PC-9 (cell line): ENCODE results near the gene SLMAP. TPM values are rescaled to one million over a fixed set of nuclear protein-coding genes. Genes with fewer than 3 reads are reported as not detected.

Experiments used
- BruUV-seq: library from RNA; stranded (reverse); fragments of 400-500 nt; replicated peaks from 2 replicates; lab custom pipeline; 2021; lab: Mats Ljungman, UMichigan
- CTCF ChIA-PET: fragments of 300-600 bp; sonication (Branson Sonifier 250); formaldehyde crosslinking; loops from one replicate; lab custom pipeline; 2022; ENCODE audit warnings: antibody characterized with exemption; lab: Charles Lee
- POLR2A ChIA-PET: fragments of 300-600 bp; sonication (Branson Sonifier 250); formaldehyde crosslinking; loops from one replicate; lab custom pipeline; 2022; ENCODE audit warnings: antibody characterized with exemption; ENCODE audit not compliant: unreplicated experiment; lab: Charles Lee
- DNase-seq, 2 experiments: peaks; one replicate each; pipeline versions ENCODE4 v3.0.0 to v3.0.0-alpha.2; 2015 to 2022; ENCODE audit warnings: mixed read lengths in 1 of 2
- H2AFZ ChIP-seq: fragments of 200-600 bp; sonication (generic); 2 replicates; pipeline ENCODE4 v1.8.1; 2017; ENCODE audit warnings: antibody characterized with exemption
- H3F3A ChIP-seq: fragments of 200-600 bp; sonication (generic); 2 replicates; pipeline ENCODE4 v1.8.1; 2017; ENCODE audit warnings: antibody characterized with exemption, mild to moderate bottlenecking, low read depth; ENCODE audit not compliant: insufficient read depth
- H3K27ac ChIP-seq: fragments of 200-600 bp; sonication (generic); 2 replicates; pipeline ENCODE4 v1.6.1; 2016; ENCODE audit warnings: mixed run types
- H3K27me3 ChIP-seq: fragments of 200-600 bp; sonication (generic); 2 replicates; pipeline ENCODE4 v1.6.1; 2016; ENCODE audit warnings: low read depth, mixed run types; ENCODE audit not compliant: insufficient read depth
- H3K36me3 ChIP-seq: fragments of 200-600 bp; sonication (generic); 2 replicates; pipeline ENCODE4 v1.6.1; 2016; ENCODE audit warnings: low read depth, mixed run types
- H3K4me1 ChIP-seq: fragments of 200-600 bp; sonication (generic); replicated peaks from 2 replicates; pipeline ENCODE4 v1.6.1; 2016; ENCODE audit warnings: mixed run types; ENCODE audit not compliant: insufficient read depth
- H3K4me2 ChIP-seq: fragments of 200-600 bp; sonication (generic); 2 replicates; pipeline ENCODE4 v1.6.1; 2017; ENCODE audit warnings: mixed run types
- H3K4me3 ChIP-seq: fragments of 200-600 bp; sonication (generic); 2 replicates; pipeline ENCODE4 v1.6.1; 2016; ENCODE audit warnings: mixed run types
- H3K79me2 ChIP-seq: fragments of 200-600 bp; sonication (generic); 2 replicates; pipeline ENCODE4 v1.6.1; 2017; ENCODE audit warnings: low read depth, mixed run types
- H3K9me2 ChIP-seq: fragments of 200-600 bp; sonication (generic); 2 replicates; pipeline ENCODE4 v1.8.1; 2017; ENCODE audit warnings: mild to moderate bottlenecking; ENCODE audit not compliant: insufficient read depth
- H3K9me3 ChIP-seq: fragments of 200-600 bp; sonication (generic); 2 replicates; pipeline ENCODE4 v1.8.1; 2016; ENCODE audit warnings: low read depth; ENCODE audit not compliant: insufficient read depth
- H4K20me1 ChIP-seq: fragments of 200-600 bp; sonication (generic); 2 replicates; pipeline ENCODE4 v1.8.1; 2017; ENCODE audit not compliant: insufficient read depth
- EZH2 ChIP-seq: fragments of 200-600 bp; sonication (generic); IDR thresholded peaks from 2 replicates; pipeline ENCODE4 v1.8.0; 2017; ENCODE audit warnings: antibody characterized with exemption, low read depth
- intact Hi-C: fragments of 100-400 bp; cut with micrococcal nuclease; formaldehyde crosslinking; loops from one replicate; pipeline ENCODE4 v1.10.0; 2022; ENCODE audit not compliant: unreplicated experiment
- total RNA-seq: library from RNA; stranded (reverse); gene quantifications from 2 replicates; pipeline ENCODE4 v1.2.3, GENCODE V29; 2021
- TF ChIP-seq, protein P1 (sequence below): fragments of 200-600 bp; sonication (generic); conservative IDR thresholded peaks from 2 replicates; pipeline ENCODE4 v1.6.1; 2017; ENCODE audit warnings: mixed run types, antibody characterized with exemption, mild to moderate bottlenecking, moderate library complexity

SLMAP gene
- total RNA-seq, 1 experiment from 2014 or later: 119 TPM

DNA sequence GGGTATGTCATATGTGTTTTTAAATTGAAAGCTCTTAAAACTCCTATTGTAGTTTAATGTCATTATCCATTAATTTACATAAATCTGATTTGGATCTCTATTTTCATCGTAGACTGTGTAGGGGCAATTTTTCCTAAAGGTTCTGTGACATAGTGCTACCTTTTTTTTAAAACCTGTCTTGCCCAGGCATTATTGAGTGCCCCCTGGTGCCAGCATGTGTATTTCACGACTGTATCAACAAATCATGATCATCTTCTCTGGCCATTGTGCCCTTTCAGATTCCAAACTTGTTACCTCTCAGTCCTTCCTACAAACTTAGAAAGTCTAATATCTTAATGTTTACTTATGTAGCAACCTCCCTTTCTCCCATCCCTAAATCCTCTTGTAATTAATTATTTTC lies 154.9 kb downstream of the SLMAP start:
- no peak for TF ChIP-seq EZH2
- TF ChIP-seq, protein P1, sequence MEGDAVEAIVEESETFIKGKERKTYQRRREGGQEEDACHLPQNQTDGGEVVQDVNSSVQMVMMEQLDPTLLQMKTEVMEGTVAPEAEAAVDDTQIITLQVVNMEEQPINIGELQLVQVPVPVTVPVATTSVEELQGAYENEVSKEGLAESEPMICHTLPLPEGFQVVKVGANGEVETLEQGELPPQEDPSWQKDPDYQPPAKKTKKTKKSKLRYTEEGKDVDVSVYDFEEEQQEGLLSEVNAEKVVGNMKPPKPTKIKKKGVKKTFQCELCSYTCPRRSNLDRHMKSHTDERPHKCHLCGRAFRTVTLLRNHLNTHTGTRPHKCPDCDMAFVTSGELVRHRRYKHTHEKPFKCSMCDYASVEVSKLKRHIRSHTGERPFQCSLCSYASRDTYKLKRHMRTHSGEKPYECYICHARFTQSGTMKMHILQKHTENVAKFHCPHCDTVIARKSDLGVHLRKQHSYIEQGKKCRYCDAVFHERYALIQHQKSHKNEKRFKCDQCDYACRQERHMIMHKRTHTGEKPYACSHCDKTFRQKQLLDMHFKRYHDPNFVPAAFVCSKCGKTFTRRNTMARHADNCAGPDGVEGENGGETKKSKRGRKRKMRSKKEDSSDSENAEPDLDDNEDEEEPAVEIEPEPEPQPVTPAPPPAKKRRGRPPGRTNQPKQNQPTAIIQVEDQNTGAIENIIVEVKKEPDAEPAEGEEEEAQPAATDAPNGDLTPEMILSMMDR: peak; percentile 54
- Histone ChIP-seq H3K4me1 (0 out of 2 replicates have a peak, but pooled peaks cover 10% of the 10 kb centered on the region), H3K27me3 (no peaks in the 10 kb centered on the region), H3K4me3 (no peak overlapping the region), H3K9me2 (no peaks in the 10 kb centered on the region), H3K9me3 (no peaks in the 10 kb centered on the region), H3K27ac (no peak overlapping the region), H2AFZ (no peak overlapping the region), H3K4me2 (no peak overlapping the region), H3K79me2 (no peaks in the 10 kb centered on the region), H3F3A (peaks cover 3% of the 10 kb centered on the region; the same call in 1 of the 2 replicates), H4K20me1 (no peaks in the 10 kb centered on the region), H3K36me3 (peaks cover 20% of the 10 kb centered on the region)
- intact Hi-C loops: no loop called here
- ChIA-PET POLR2A (no interaction called here), CTCF (no interaction called here)
- peak in 1 of 2 experiments; percentile 16 for DNase-seq
- BruUV-seq: no TSS peak

DNA sequence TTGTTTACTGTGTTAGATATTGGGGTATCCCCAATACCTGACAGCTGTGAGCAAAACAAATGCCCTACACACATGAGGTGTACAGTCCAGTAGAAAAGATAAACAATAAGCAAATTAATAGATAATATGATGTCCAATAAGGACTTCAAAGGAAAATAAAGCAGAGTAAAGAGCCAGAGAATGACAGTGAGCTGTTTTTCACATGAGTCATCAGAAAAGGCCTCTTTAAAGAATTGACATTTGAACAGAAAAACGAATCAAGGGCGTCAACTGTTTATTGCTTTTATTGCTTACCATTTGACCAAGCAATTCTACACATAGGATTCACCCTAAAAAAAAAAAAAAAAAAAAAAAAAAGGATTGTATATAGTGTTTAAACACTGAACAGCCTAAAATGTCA lies 155.5 kb downstream of the SLMAP start:
- H3K27me3 ChIP-seq: no peaks in the 10 kb centered on the region
- CTCF ChIA-PET: no interaction called here
- H3K4me2 ChIP-seq: no peak overlapping the region
- POLR2A ChIA-PET: no interaction called here
- BruUV-seq: no TSS peak
- DNase-seq: no peak
- no peaks in the 10 kb centered on the region for H3K9me3 ChIP-seq
- H3K9me2 ChIP-seq: no peaks in the 10 kb centered on the region
- peaks cover 3% of the 10 kb centered on the region; the same call in 1 of the 2 replicates for H3F3A ChIP-seq
- intact Hi-C loops: no loop called here
- no peak overlapping the region for H3K4me3 ChIP-seq
- no peaks in the 10 kb centered on the region for H3K79me2 ChIP-seq
- no peaks in the 10 kb centered on the region for H4K20me1 ChIP-seq
- TF ChIP-seq, protein P1: no peak
- TF ChIP-seq EZH2: no peak
- H3K36me3 ChIP-seq: peaks cover 22% of the 10 kb centered on the region
- H3K27ac ChIP-seq: no peak overlapping the region
- H3K4me1 ChIP-seq: 0 out of 2 replicates have a peak, but pooled peaks cover 10% of the 10 kb centered on the region
- no peak overlapping the region for H2AFZ ChIP-seq

GRCh38 chr3:57917601-57918000 lies 161.5 kb downstream of the SLMAP start:
- H3K79me2 ChIP-seq: no peaks in the 10 kb centered on the region
- no peaks in the 10 kb centered on the region for H3K4me1 ChIP-seq
- peaks cover 26% of the 10 kb centered on the region; the same call in 1 of the 2 replicates for H3K36me3 ChIP-seq
- H3K4me3 ChIP-seq: no peak overlapping the region
- peaks cover 4% of the 10 kb centered on the region; the same call in 1 of the 2 replicates for H3K9me3 ChIP-seq
- BruUV-seq: no TSS peak
- no peaks in the 10 kb centered on the region; the same call in none of the 2 replicates for H3F3A ChIP-seq
- no peak overlapping the region for H2AFZ ChIP-seq
- intact Hi-C loops: no loop called here
- no peaks in the 10 kb centered on the region for H4K20me1 ChIP-seq
- DNase-seq: no peak
- no peaks in the 10 kb centered on the region for H3K9me2 ChIP-seq
- no peak overlapping the region for H3K4me2 ChIP-seq
- TF ChIP-seq, protein P1: no peak
- no peak for TF ChIP-seq EZH2
- ChIA-PET CTCF (no interaction called here), POLR2A (no interaction called here)
- no peak overlapping the region for H3K27ac ChIP-seq
- H3K27me3 ChIP-seq: no peaks in the 10 kb centered on the region
